ENCODE data around the gene LRRN2.
A peak's percentile ranks its signal among the peaks of the same experiment; 100 is the strongest.

The LRRN2 gene

DNA sequence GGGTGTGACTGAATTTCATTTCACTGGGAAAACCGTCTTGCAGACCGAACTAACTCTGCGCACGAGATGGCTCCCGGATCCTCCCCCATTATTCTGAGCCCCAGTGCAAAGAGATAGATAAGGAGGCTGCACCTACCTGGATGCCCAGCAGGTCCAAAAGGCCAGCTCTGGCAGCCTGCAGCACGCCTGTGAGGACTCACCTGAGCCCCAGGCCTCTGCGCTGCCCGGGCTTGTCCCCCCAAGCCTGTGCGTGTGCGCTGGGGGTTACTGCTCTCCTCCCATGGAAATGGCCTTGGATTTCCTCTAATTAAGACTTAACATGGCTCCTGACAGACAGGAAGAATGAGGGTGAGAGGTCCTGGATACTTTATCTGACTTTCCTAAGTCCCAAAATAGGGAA is 85.9 kb downstream of the LRRN2 start:
- DNase-seq, result no peak

DNA sequence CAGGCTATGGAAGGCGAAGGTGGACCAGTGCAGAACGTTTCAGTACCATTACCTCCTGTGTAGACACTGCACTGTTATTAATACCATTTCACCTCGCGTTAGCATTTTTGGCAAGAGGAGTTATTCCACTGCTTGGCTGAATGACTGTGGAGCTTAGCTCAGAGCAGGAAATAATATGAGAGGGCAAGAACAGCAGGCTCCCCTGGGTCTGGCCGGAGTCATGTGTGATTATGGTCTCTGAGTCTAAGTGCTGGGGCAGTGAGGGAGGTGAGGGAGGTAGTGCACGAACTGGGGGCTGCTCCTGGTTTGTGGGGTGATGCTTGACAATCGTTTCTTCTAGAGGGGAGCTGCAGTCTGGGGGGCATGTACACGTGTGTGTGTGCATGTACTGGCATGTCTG is 86.4 kb downstream of the LRRN2 start:
- no peak for DNase-seq

DNA sequence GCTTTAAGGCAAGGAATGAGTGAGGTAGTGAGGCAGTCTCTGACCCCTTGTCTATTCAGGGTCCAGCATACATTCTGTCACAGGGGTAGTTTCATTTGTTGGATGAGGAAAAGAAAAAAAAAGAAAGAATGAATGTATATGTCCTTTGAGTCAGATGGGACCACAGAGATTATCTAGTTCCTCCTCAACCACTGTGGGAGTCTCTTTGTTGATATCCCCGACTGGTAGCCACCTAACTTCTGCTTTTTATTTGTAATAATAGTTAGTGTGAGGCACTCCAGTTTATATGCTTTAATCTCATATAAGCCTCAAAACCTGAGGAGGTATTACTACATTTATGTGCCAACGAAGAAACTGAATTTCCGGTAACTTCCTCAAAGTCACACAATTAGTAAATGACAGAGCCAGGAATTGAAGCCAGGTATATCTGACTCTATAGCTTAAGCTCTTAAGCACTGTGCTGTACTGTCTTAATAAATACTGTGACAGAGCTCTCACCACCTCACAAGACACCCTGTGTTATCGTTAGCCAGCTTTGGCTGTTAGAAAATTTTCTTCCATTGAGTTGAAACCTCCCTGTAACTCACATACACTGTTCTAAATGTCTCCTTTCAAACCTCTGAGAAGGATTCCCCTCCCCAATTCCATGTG is 87.1 kb downstream of the LRRN2 start:
- no peak for DNase-seq

- DNase-seq, result no peak
These were observed 93.1 kb downstream of the LRRN2 start for GRCh38 chr1:204592246-204592948.

GRCh38 chr1:204591473-204592090 is 94.0 kb downstream of the LRRN2 start:
- DNase-seq, result peak; percentile 72

- peak; percentile 75 for DNase-seq
These were observed 96.0 kb downstream of the LRRN2 start for GRCh38 chr1:204589409-204590038.

GRCh38 chr1:204588826-204589225 is 96.7 kb downstream of the LRRN2 start:
- DNase-seq, result no peak

- no peak for DNase-seq
These were observed 97.9 kb downstream of the LRRN2 start for GRCh38 chr1:204587621-204588020.

DNA sequence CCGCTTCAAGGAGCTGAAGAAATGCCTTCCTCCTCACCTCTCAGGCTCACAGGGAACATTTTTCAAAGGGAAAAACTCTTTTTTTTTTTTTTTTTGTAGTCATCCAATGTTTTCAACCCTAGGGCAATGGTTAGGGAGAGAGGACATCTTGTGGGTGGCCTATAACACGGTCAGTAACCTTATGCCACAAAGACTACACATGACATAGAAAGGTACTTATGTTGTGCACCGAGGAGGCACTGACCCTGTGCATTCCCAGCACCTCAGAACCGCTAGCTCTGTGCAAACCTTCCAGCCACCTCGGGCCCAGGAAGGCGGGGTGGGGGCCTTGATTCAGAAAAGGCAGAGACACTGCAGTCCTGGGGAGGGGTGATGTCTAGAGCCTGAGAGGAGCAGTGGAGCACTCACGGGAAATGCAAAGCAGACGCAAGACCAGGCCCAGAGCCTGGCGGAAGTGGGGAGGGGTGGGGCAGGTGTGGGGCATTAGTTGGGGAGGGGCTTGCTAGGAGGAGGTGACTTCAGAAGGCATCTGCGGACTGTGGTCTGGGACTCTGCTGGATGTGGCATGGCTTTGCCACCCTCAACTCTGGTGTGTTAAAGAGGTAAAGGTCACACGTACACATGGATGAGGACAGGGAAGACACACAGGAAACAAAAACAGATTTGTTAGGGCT is 100.7 kb downstream of the LRRN2 start:
- no peak for DNase-seq

DNA sequence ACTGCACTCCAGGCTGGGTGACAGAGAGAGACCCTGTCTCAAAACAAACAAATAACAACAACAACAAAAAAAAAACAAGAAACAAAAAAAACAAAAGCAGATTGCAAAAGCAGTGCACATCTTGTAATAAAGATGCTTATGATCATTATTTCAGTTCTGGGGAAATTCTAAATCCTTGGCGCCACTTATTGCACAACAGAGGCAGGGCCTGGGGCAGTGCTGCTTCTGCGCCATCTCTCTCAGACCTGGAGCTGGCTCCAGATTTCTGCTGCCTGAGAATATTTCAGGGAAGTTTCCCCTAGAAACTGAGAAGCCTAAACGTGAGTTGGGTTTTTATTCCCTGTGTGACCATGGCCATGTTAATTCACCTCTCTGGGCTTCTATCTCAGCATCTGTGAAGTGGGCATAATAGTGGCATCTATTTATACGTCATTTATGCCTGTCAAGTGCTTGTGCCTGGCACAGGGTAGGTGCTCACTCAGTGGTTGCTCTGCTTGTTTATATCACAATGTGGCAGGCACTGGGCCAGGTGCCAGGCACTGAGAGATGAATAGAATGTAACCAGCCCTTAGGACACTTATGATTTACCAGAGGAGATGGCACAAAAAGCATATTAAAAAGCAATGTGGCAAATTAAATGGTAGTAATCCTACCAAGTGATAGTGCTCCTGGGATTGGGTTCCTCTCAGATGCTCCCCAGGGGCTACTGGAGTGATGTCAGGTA is 101.5 kb downstream of the LRRN2 start:
- no peak for DNase-seq

GRCh38 chr1:204581759-204582158 is 103.8 kb downstream of the LRRN2 start:
- DNase-seq, result no peak

DNA sequence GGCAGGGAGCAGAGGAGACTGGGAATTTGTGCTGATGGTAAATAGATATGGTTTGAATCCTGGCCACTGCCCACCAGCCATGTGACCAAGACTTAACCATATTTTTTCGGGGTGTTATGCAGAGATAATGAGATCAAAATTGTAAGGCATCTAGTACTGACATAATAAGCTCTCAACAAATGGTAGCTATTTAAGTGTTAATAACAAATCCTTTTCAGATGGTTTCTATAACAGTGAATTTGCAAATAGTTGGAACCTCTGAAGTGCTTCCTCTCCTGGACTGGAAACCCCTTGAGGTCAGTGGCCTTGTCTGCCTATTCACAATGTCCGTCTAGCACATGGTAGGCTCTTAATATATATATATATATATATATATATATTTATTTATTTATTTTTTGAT is 104.7 kb downstream of the LRRN2 start:
- no peak for DNase-seq

- DNase-seq, result no peak
These were observed 105.9 kb downstream of the LRRN2 start for GRCh38 chr1:204579681-204580080.

DNA sequence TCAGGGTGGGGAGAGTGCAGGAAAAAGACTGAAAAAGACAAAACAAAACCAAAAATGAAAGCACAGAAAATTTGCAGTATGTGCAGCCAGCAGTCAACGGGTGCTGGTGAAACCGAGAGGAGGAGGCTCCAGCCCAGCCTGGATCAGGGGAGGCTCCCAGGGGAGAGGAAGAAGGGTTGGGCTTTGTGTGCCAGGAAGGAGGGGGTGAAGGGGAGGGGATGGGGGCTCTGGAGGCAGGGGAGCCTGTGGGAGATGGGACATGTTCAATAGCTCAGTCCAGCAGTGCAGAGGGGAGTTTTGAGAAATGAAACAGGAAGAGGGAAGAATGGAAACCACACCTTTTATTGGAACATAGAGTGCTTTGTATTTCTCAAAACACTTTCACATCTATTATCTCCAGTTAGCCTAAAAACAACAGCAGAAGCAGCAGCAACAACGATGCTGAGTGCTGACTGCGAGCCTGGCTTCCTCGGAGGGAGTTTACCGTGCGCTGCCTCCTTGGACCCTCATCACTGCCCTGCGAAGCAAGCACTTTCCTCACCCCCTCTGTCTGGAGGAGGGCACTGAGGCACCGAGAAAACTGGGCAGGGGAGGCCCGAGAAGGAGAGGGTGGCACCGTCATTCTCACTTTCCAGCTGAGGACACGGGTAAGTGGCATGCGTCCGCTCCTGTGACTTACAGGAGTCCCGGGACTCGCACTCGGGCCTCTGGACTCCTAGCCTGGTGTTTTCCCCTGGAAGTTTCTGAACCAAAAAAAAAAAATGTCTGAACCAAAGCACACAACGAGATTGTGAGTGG is 106.5 kb downstream of the LRRN2 start:
- no peak for DNase-seq

- no peak for DNase-seq
These were observed 107.6 kb downstream of the LRRN2 start for GRCh38 chr1:204577794-204578478.

DNA sequence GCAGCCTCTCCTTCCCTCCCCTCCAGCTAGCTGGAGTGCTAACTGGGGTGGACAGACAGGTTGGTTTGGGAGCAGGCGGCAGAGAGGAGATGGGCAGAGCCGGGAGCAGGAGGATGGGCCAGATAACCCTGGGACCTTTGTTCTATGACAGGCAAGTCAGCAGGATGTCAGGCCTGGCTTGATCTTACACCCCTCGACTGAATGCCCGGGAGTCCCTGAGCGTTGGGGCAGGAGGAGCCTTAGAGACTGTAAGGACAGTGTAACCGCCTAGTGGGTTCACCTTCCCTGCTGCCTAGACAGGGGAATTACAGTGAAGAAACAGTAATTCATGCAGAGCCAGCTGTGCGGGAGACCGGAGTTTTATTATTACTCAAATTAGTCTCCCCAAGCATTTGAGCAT is 109.1 kb downstream of the LRRN2 start:
- DNase-seq, result no peak

GRCh38 chr1:204575221-204576190 is 110.0 kb downstream of the LRRN2 start:
- DNase-seq, result no peak

DNA sequence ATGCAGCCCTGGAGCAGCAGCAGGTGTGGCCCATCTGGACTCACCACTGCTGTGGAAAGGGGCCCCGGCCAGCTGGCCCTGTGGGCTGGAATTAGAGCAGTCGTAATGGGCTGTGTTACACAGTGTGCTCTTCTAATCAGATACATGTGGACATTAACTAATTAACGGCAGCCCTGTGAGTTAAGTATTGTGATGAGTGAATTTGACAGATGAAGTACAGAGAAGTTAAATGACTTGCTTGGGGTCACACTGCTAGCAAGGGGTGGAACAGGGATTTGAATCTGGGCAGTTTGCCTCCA is 110.7 kb downstream of the LRRN2 start:
- peak; percentile 27 for DNase-seq

DNA sequence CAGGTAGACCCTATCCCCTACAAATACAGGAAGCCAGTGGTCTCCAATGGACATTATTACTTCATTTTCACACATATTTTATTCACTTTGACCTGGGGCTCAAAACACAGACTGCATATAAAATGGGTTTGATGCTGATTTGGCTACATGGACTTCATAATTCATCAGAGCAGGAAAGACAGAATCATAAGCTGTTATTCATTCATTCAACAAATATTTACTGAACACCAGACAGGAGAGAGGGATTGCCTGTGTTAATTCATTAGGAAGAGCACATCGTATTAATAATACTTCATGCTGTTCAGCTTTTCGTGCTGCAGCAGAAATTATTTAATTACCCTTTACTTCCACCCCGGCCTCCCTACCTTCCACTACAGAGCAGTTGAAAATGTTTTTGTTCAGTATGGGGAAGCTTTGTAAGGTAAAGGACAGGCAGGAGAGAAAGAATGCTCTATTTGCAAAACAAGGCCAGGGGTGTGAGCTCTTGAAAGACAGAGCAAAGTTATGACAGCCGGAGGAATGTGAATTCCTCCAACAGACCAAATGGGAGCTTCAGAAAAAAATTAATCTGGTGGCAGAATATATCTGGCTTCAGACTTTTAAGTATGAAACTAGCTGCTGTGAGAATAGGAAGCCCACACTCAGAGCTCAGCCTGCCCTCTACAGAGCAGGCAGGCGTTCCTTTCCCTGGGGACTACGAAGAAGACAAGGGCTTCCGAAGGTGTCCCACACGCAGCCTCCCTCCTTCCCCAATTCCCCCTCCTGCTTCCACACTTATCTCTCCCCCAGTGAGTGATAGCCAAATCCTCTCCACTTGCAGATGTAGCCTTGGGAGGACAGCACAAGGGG is 111.3 kb downstream of the LRRN2 start:
- peak; percentile 29 for DNase-seq

Data from fibroblast of skin of abdomen (primary cell).